GM12878 (cell line): Measurements from ENCODE around the gene LARP4. TPM values are rescaled to one million over a fixed set of nuclear protein-coding genes. Genes with fewer than 3 reads are reported as not detected.

ENCODE experiments used
- ATAC-seq: fragments of 200-7000 bp; cut with Tn5 transposase; 3 replicates; pipeline ENCODE4 v1.9.1; 2020; ENCODE audit warnings: mild to moderate bottlenecking, moderate library complexity
- BruUV-seq: library from RNA; stranded (reverse); fragments of 400-500 nt; replicated peaks from 2 replicates; lab custom pipeline; 2021; lab: Mats Ljungman, UMichigan
- CTCF ChIA-PET: fragments of 300-600 bp; sonication (Branson Sonifier 250); formaldehyde crosslinking; extraction: SDS; loops from one replicate; lab custom pipeline; 2021; ENCODE audit warnings: inconsistent platforms; lab: Yijun Ruan, JAX
- POLR2A ChIA-PET: fragments of 350-600 bp; formaldehyde crosslinking; extraction: SDS; loops from one replicate; lab custom pipeline; 2021; ENCODE audit warnings: inconsistent platforms; lab: Charles Lee
- RAD21 ChIA-PET: fragments of 300-600 bp; sonication (Branson Sonifier 250); formaldehyde crosslinking; loops from one replicate; lab custom pipeline; 2023; ENCODE audit warnings: antibody characterized with exemption; ENCODE audit not compliant: unreplicated experiment; lab: Charles Lee
- SMC1A ChIA-PET: fragments of 300-600 bp; sonication (Branson Sonifier 250); formaldehyde crosslinking; loops from one replicate; lab custom pipeline; 2023; ENCODE audit not compliant: unreplicated experiment, uncharacterized antibody; lab: Charles Lee
- DNase-seq: peaks from one replicate; pipeline ENCODE4 v3.0.0-alpha.2; 2011; ENCODE audit warnings: low read depth, low spot score
- FAIRE-seq: peaks from 3 replicates; lab custom pipeline; 2011; peaks lifted over from hg19 to GRCh38; lab: Jason Lieb, UNC
- H2AFZ ChIP-seq: 2 replicates; pipeline ENCODE4 v1.6.0; 2011; ENCODE audit warnings: low read depth, low read length, control low read depth; ENCODE audit not compliant: control insufficient read depth
- H3K27ac ChIP-seq: 2 replicates; pipeline ENCODE4 v1.5.1; 2011; ENCODE audit warnings: control low read depth; ENCODE audit not compliant: control insufficient read depth, insufficient read depth
- H3K27me3 ChIP-seq, 2 experiments: replicated peaks in 1 of 2; 2 replicates each; pipeline versions ENCODE4 v1.6.0 to v1.6.1; 2011; ENCODE audit warnings: low read length in 1 of 2; ENCODE audit not compliant: control insufficient read depth in 2 of 2, insufficient read depth in 2 of 2
- H3K36me3 ChIP-seq, 2 experiments: 2 replicates each; pipeline ENCODE4 v1.5.1; 2011; ENCODE audit warnings: low read length in 1 of 2; ENCODE audit not compliant: control insufficient read depth in 2 of 2, insufficient read depth in 2 of 2
- H3K4me1 ChIP-seq: 2 replicates; pipeline ENCODE4 v1.6.1; 2011; ENCODE audit warnings: mild to moderate bottlenecking, low read length, moderate library complexity, mixed read lengths; ENCODE audit not compliant: control insufficient read depth, insufficient read depth
- H3K4me2 ChIP-seq: 2 replicates; pipeline ENCODE4 v1.6.0; 2011; ENCODE audit warnings: control low read depth; ENCODE audit not compliant: control insufficient read depth, insufficient read depth
- H3K4me3 ChIP-seq: fragments of 200-600 bp; sonication (generic); 2 replicates; pipeline ENCODE4 v1.5.1; 2016
- H3K79me2 ChIP-seq: 2 replicates; pipeline ENCODE4 v1.6.0; 2011; ENCODE audit warnings: low read length; ENCODE audit not compliant: control insufficient read depth, insufficient read depth
- H3K9ac ChIP-seq: 2 replicates; pipeline ENCODE4 v1.8.0; 2011; ENCODE audit warnings: low read length, control low read depth, mixed read lengths; ENCODE audit not compliant: control insufficient read depth, insufficient read depth
- H3K9me3 ChIP-seq: replicated peaks from 3 replicates; pipeline ENCODE4 v1.5.1; 2011; ENCODE audit warnings: mild to moderate bottlenecking, low read length; ENCODE audit not compliant: control insufficient read depth, insufficient read depth
- H4K20me1 ChIP-seq: 2 replicates; pipeline ENCODE4 v1.6.0; 2011; ENCODE audit not compliant: control insufficient read depth, insufficient read depth
- BMI1 ChIP-seq: fragments of 450-650 bp; IDR thresholded peaks from 2 replicates; pipeline ENCODE4 v1.6.1; 2016; ENCODE audit warnings: mild to moderate bottlenecking, moderate library complexity, borderline replicate concordance
- CREB1 ChIP-seq: IDR thresholded peaks from 2 replicates; pipeline ENCODE4 v1.6.1; 2012; ENCODE audit warnings: low read depth, mild to moderate bottlenecking, inconsistent platforms
- FOS ChIP-seq: IDR thresholded peaks from 3 replicates; pipeline ENCODE4 v1.6.1; 2011; ENCODE audit warnings: borderline replicate concordance; ENCODE audit not compliant: insufficient read length; ENCODE audit errors: extremely low read depth
- FOXM1 ChIP-seq: IDR thresholded peaks from 2 replicates; pipeline ENCODE4 v1.6.1; 2012; ENCODE audit warnings: low read depth, mild to moderate bottlenecking, inconsistent platforms, low read length, moderate library complexity
- GATAD2B ChIP-seq: fragments of 450-650 bp; conservative IDR thresholded peaks from 2 replicates; pipeline ENCODE4 v1.6.1; 2017; ENCODE audit warnings: low read depth, mild to moderate bottlenecking, moderate library complexity
- HDGF ChIP-seq: fragments of 450-650 bp; IDR thresholded peaks from 2 replicates; pipeline ENCODE4 v1.6.1; 2016; ENCODE audit warnings: antibody characterized with exemption
- MXI1 ChIP-seq: fragments of 150-350 bp; IDR thresholded peaks from 2 replicates; pipeline ENCODE4 v1.6.1; 2011; ENCODE audit warnings: low read depth, mild to moderate bottlenecking, inconsistent platforms, low read length, improper control_type of control experiment
- NFYA ChIP-seq: IDR thresholded peaks from 2 replicates; pipeline ENCODE4 v1.6.1; 2011; ENCODE audit warnings: low read depth, mild to moderate bottlenecking, low read length, improper control_type of control experiment, borderline replicate concordance
- NR2F1 ChIP-seq: fragments of 450-650 bp; conservative IDR thresholded peaks from 2 replicates; pipeline ENCODE4 v1.6.1; 2017; ENCODE audit warnings: mild to moderate bottlenecking
- POLR2AphosphoS5 ChIP-seq: IDR thresholded peaks from 2 replicates; pipeline ENCODE4 v1.6.1; 2011; ENCODE audit warnings: mild to moderate bottlenecking, low read length, inconsistent platforms
- POU2F2 ChIP-seq: IDR thresholded peaks from 3 replicates; pipeline ENCODE4 v1.6.1; 2011; ENCODE audit warnings: low read depth, mild to moderate bottlenecking, low read length, borderline replicate concordance
- RELA ChIP-seq: fragments of 450-650 bp; IDR thresholded peaks from 2 replicates; pipeline ENCODE4 v1.8.0; 2014; ENCODE audit warnings: borderline replicate concordance; ENCODE audit not compliant: partially characterized antibody
- SMARCA5 ChIP-seq: fragments of 450-650 bp; IDR thresholded peaks from 2 replicates; pipeline ENCODE4 v1.6.1; 2017; ENCODE audit warnings: mild to moderate bottlenecking
- TARDBP ChIP-seq: IDR thresholded peaks from 2 replicates; pipeline ENCODE4 v1.6.1; 2016; ENCODE audit warnings: borderline replicate concordance
- WRNIP1 ChIP-seq: IDR thresholded peaks from 2 replicates; pipeline ENCODE4 v1.6.1; 2011; ENCODE audit warnings: low read depth, low read length, improper control_type of control experiment, borderline replicate concordance
- ZNF384 ChIP-seq: IDR thresholded peaks from 2 replicates; pipeline ENCODE4 v1.6.1; 2012; ENCODE audit warnings: low read depth, mild to moderate bottlenecking, low read length, improper control_type of control experiment, borderline replicate concordance
- WGBS: methylation state at CpG from one replicate; pipeline ENCODE4 v1.1.6; 2016; ENCODE audit warnings: low lambda C conversion rate; ENCODE audit not compliant: insufficient replicate concordance, insufficient coverage; ENCODE audit errors: missing lambda C conversion rate; 5-methylcytosine and 5-hydroxymethylcytosine counted together
- in situ Hi-C: fragments of 300-500 bp; cut with MboI; formaldehyde crosslinking; loops from 9 replicates; pipeline ENCODE4 v1.14.3; 2018; ENCODE audit warnings: mixed read lengths
- intact Hi-C: fragments of 100-400 bp; cut with micrococcal nuclease; formaldehyde crosslinking; loops from one replicate; pipeline ENCODE4 v1.14.2; 2022; ENCODE audit not compliant: unreplicated experiment
- polyA plus RNA-seq, 11 experiments: library from polyadenylated mRNA; depleted of rRNA in 4 of 11; unstranded in 6 of 11; stranded (reverse) in 5 of 11; fragments of >200 nt; fragmentation: Nextera tagmentation in 4 of 11; fragmentation: Illumina TruSeq in 1 of 11; extraction: Ambion mirVana in 4 of 11; extraction: Trizol in 1 of 11; gene quantifications; 1 replicate in 1 of 11; 2 replicates in 10 of 11; pipeline versions ENCODE4 v1.2.1 to v1.2.3, GENCODE V29; 2011 to 2016; ENCODE audit warnings: inconsistent platforms in 2 of 11, missing spikeins in 2 of 11, low read depth in 1 of 11
- total RNA-seq, 4 experiments: library from RNA; depleted of rRNA in 3 of 4; stranded (reverse); fragments of >200 nt in 3 of 4; fragmentation: Illumina TruSeq in 1 of 4; extraction: Trizol in 1 of 4; gene quantifications; 2 replicates each; pipeline versions ENCODE4 v1.2.1 to v1.2.3, GENCODE V29; 2013 to 2021
- TF ChIP-seq, protein P1 (sequence below): fragments of 450-650 bp; formaldehyde crosslinking; IDR thresholded peaks from 2 replicates; pipeline ENCODE4 v1.4.0; 2020; ENCODE audit warnings: mild to moderate bottlenecking, moderate library complexity
- TF ChIP-seq, protein P2 (sequence below): fragments of 450-650 bp; IDR thresholded peaks from 2 replicates; pipeline ENCODE4 v1.6.1; 2018; ENCODE audit warnings: borderline replicate concordance, mild to moderate bottlenecking; ENCODE audit not compliant: partially characterized antibody
- TF ChIP-seq, protein P3 (sequence below): IDR thresholded peaks from 2 replicates; pipeline ENCODE4 v1.6.1; 2012; ENCODE audit warnings: low read depth, low read length, improper control_type of control experiment

LARP4 gene
- total and polyA plus RNA-seq, 10 of the 15 experiments (the other 5 are each of a cell fraction or from before 2014, with no cell fraction given), result 24.1 to 72.6 (median 35.6) TPM

DNA sequence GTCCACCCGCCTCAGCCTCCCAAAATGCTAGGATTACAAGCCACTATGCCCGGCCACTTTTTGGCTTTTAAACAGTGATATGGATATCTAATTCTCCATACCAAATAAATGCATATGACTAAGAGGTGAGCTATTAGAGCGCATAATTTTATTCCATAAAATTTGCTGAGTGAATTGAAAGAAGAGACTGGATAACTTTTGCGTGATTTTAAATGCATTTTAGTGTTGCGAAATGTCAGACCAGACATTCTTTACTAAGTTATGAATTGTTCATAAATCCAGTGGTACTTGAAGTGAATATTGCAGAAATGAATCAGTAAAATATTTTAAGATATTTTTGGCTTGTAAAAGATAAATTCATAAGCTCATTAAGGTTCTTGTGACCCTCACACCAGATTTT is 53.2 kb downstream of the LARP4 start:
- no TSS peak for BruUV-seq
- 97% methylated on average over 5 of the region's 5 CpGs for WGBS
- peaks cover 2 to 10% of the 10 kb centered on the region in 2 experiments; a peak in 3 of 4 replicates for H3K36me3 ChIP-seq

More for the DNA sequence above, 53.2 kb downstream of the LARP4 start:
- RAD21 ChIA-PET, result interaction anchor here (1.0 kb wide), 1 partner anchor 343 kb away, joined by 3 read pairs; no protein-coding TSS in a partner anchor
- no peak overlapping the region for H3K27ac ChIP-seq
- no peak overlapping the region for H2AFZ ChIP-seq
- H3K79me2 ChIP-seq, result no peaks in the 10 kb centered on the region
- no peaks in the 10 kb centered on the region for H3K4me1 ChIP-seq
- no peaks in the 10 kb centered on the region for H4K20me1 ChIP-seq
- FAIRE-seq (no peak), DNase-seq (no peak), ATAC-seq (no peak)
- TF ChIP-seq FOXM1 (no peak), SMARCA5 (no peak), BMI1 (no peak), NFYA (no peak), WRNIP1 (no peak), NR2F1 (no peak), POLR2AphosphoS5 (no peak), GATAD2B (no peak), RELA (no peak), FOS (no peak), ZNF384 (no peak), TARDBP (no peak), HDGF (no peak), CREB1 (no peak), POU2F2 (no peak), MXI1 (no peak)
- TF ChIP-seq, protein P1, sequence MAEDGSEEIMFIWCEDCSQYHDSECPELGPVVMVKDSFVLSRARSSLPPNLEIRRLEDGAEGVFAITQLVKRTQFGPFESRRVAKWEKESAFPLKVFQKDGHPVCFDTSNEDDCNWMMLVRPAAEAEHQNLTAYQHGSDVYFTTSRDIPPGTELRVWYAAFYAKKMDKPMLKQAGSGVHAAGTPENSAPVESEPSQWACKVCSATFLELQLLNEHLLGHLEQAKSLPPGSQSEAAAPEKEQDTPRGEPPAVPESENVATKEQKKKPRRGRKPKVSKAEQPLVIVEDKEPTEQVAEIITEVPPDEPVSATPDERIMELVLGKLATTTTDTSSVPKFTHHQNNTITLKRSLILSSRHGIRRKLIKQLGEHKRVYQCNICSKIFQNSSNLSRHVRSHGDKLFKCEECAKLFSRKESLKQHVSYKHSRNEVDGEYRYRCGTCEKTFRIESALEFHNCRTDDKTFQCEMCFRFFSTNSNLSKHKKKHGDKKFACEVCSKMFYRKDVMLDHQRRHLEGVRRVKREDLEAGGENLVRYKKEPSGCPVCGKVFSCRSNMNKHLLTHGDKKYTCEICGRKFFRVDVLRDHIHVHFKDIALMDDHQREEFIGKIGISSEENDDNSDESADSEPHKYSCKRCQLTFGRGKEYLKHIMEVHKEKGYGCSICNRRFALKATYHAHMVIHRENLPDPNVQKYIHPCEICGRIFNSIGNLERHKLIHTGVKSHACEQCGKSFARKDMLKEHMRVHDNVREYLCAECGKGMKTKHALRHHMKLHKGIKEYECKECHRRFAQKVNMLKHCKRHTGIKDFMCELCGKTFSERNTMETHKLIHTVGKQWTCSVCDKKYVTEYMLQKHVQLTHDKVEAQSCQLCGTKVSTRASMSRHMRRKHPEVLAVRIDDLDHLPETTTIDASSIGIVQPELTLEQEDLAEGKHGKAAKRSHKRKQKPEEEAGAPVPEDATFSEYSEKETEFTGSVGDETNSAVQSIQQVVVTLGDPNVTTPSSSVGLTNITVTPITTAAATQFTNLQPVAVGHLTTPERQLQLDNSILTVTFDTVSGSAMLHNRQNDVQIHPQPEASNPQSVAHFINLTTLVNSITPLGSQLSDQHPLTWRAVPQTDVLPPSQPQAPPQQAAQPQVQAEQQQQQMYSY (CRISPR knock-in tag), result no peak
- TF ChIP-seq, protein P2, sequence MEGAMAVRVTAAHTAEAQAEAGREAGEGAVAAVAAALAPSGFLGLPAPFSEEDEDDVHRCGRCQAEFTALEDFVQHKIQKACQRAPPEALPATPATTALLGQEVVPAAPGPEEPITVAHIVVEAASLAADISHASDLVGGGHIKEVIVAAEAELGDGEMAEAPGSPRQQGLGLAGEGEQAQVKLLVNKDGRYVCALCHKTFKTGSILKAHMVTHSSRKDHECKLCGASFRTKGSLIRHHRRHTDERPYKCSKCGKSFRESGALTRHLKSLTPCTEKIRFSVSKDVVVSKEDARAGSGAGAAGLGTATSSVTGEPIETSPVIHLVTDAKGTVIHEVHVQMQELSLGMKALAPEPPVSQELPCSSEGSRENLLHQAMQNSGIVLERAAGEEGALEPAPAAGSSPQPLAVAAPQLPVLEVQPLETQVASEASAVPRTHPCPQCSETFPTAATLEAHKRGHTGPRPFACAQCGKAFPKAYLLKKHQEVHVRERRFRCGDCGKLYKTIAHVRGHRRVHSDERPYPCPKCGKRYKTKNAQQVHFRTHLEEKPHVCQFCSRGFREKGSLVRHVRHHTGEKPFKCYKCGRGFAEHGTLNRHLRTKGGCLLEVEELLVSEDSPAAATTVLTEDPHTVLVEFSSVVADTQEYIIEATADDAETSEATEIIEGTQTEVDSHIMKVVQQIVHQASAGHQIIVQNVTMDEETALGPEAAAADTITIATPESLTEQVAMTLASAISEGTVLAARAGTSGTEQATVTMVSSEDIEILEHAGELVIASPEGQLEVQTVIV, result no peak
- TF ChIP-seq, protein P3, sequence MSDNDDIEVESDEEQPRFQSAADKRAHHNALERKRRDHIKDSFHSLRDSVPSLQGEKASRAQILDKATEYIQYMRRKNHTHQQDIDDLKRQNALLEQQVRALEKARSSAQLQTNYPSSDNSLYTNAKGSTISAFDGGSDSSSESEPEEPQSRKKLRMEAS, result no peak
- H3K9me3 ChIP-seq, result no peaks in the 10 kb centered on the region
- H3K27me3 ChIP-seq, result no peaks in the 10 kb centered on the region
- SMC1A ChIA-PET, result interaction anchor here (0.6 to 1.8 kb wide), 2 partner anchors 9 to 60 kb away, joined by 3 to 5 read pairs; no protein-coding TSS in a partner anchor
- H3K4me3 ChIP-seq, result no peak overlapping the region
- intact Hi-C loops (no loop called here), in situ Hi-C loops (no loop called here)
- CTCF ChIA-PET, result no interaction called here
- no peak overlapping the region for H3K4me2 ChIP-seq
- POLR2A ChIA-PET, result interaction anchor here (1.1 kb wide), 1 partner anchor 47 kb away, joined by 3 read pairs; no protein-coding TSS in a partner anchor
- no peak overlapping the region for H3K9ac ChIP-seq
